Left cardiac atrium (tissue), 4 donors: ENCODE data around the gene SHC3. TPM values are rescaled to one million over a fixed set of nuclear protein-coding genes. Genes with fewer than 3 reads are reported as not detected.

Experiments used
- ATAC-seq, 2 donors: fragments of 200-7000 bp; cut with Tn5 transposase; one replicate each; pipeline ENCODE4 v1.9.1; 2020; ENCODE audit warnings: mild to moderate bottlenecking in 2 of 2, moderate library complexity in 2 of 2
- DNase-seq: peaks from one replicate; pipeline ENCODE4 v3.0.0-alpha.2; 2020
- intact Hi-C, 2 donors: fragments of 100-400 bp; cut with DNase I; formaldehyde crosslinking; loops; one replicate each; pipeline versions ENCODE4 v1.14.1 to v1.15.1; 2022 to 2023
- total RNA-seq, 2 donors: library from RNA; stranded (reverse); fragmentation: NEBNext Ultra II Directional; extraction: Animal tissue kit (Norgen Biotek cat#: 25700); gene quantifications; one replicate each; pipeline ENCODE4 v1.2.1, GENCODE V29; 2021
- donor health status: DM: no; HTN: yes; CAD: no.
- donor health status: DM: no; HTN: yes; CAD: no; lungs with severe emphysema.
- donor health status: DM: yes; HTN: yes; CAD: no.
- donor health status: Dilated cardiomyopathy.

SHC3 gene
- total RNA-seq, 2 donors from 2014 or later, result 1.5 to 2.7 TPM

- intact Hi-C loops, result no loop called here
- DNase-seq, result no peak
- ATAC-seq, result no peak
These were observed 55.7 kb downstream of the SHC3 start for GRCh38 chr9:89122949-89123348.

GRCh38 chr9:89120704-89121103 is 57.9 kb downstream of the SHC3 start:
- intact Hi-C loops, result no loop called here
- DNase-seq (no peak), ATAC-seq (no peak)

GRCh38 chr9:89116805-89117192 is 61.8 kb downstream of the SHC3 start:
- intact Hi-C loops, result no loop called here
- ATAC-seq (no peak), DNase-seq (no peak)

GRCh38 chr9:89116064-89116804 is 62.4 kb downstream of the SHC3 start:
- DNase-seq, result no peak
- no peak for ATAC-seq
- intact Hi-C loops, result no loop called here

- intact Hi-C loops, result no loop called here
- ATAC-seq (no peak), DNase-seq (no peak)
These were observed 63.2 kb downstream of the SHC3 start for GRCh38 chr9:89115426-89115825.

- ATAC-seq, result no peak
- intact Hi-C loops, result no loop called here
- DNase-seq, result no peak
These were observed 63.9 kb downstream of the SHC3 start for GRCh38 chr9:89114741-89115140.

GRCh38 chr9:89113851-89114250 is 64.8 kb downstream of the SHC3 start:
- intact Hi-C loops, result no loop called here
- no peak for ATAC-seq
- no peak for DNase-seq

- intact Hi-C loops, result no loop called here
- ATAC-seq (no peak), DNase-seq (no peak)
These were observed 66.4 kb downstream of the SHC3 start for GRCh38 chr9:89112243-89112642.

GRCh38 chr9:89109666-89110065 is 69.0 kb downstream of the SHC3 start:
- DNase-seq (no peak), ATAC-seq (no peak)
- intact Hi-C loops, result no loop called here

GRCh38 chr9:89107406-89107805 is 71.2 kb downstream of the SHC3 start:
- intact Hi-C loops, result no loop called here
- DNase-seq, result no peak
- ATAC-seq, result no peak

GRCh38 chr9:89106224-89106851 is 72.3 kb downstream of the SHC3 start:
- ATAC-seq (no peak), DNase-seq (no peak)
- intact Hi-C loops, result no loop called here

GRCh38 chr9:89104821-89105220 is 73.8 kb downstream of the SHC3 start:
- no peak for ATAC-seq
- intact Hi-C loops, result no loop called here
- no peak for DNase-seq

GRCh38 chr9:89097219-89097618 is 81.4 kb downstream of the SHC3 start:
- no peak for DNase-seq
- ATAC-seq, result no peak
- intact Hi-C loops, result no loop called here

GRCh38 chr9:89096807-89097206 is 81.8 kb downstream of the SHC3 start:
- intact Hi-C loops, result no loop called here
- DNase-seq, result no peak

GRCh38 chr9:89095761-89096528 is 82.7 kb downstream of the SHC3 start:
- peak in 1 of 2 donors; percentile 53 for ATAC-seq
- no peak for DNase-seq
- intact Hi-C loops, result no loop called here

More at GRCh38 chr9:89096807-89097206, 81.8 kb downstream of the SHC3 start:
- ATAC-seq, result no peak

GRCh38 chr9:89093201-89093975 is 85.2 kb downstream of the SHC3 start:
- DNase-seq (no peak), ATAC-seq (no peak)
- intact Hi-C loops, result no loop called here

- no peak for ATAC-seq
- intact Hi-C loops, result no loop called here
- DNase-seq, result no peak
These were observed 89.4 kb downstream of the SHC3 start for GRCh38 chr9:89089176-89089575.

- ATAC-seq (no peak), DNase-seq (no peak)
- intact Hi-C loops, result no loop called here
These were observed 95.0 kb downstream of the SHC3 start for GRCh38 chr9:89083626-89084025.

GRCh38 chr9:89080193-89080592 is 98.4 kb downstream of the SHC3 start:
- peak; percentile 30 to 57 for ATAC-seq
- intact Hi-C loops, result no loop called here
- peak; percentile 61 for DNase-seq

- intact Hi-C loops, result no loop called here
- DNase-seq (no peak), ATAC-seq (peak in 1 of 2 donors; percentile 52)
These were observed 99.2 kb downstream of the SHC3 start for GRCh38 chr9:89079391-89079790.
